ENCODE data around the gene FSTL5. TPM values are rescaled to one million over a fixed set of nuclear protein-coding genes. Genes with fewer than 3 reads are reported as not detected.

The FSTL5 gene
- total and polyA plus RNA-seq, 9 of the 15 experiments (the other 6 are each of a cell fraction or from before 2014, with no cell fraction given) = 0.09 to 3.1 (median 0.50) TPM; not detected in 1

DNA sequence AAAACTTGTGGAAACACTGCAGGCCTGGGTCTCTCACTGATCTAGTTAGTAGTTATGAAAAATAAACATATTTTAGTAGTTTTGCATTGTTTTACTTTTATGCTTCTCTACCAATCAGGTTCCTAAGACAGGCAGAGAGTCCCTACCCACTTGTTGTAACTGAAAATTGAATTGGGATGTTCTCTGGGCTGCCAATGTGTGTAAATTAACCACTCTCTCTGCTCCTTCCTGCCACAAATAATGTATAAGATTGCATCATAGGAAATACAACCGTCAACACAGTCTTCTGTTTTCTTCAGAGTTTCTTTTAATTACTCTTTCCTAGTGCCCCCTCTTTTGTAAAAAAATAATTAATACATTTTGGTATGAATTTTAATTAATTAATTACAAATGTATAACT lies 677.3 kb downstream of the FSTL5 start:
- WGBS (ENCODE audit: insufficient coverage, low coverage, missing lambda C conversion rate) = 0% methylated on average over 1 of the region's 1 CpG
- Histone ChIP-seq H2AFZ (ENCODE audit: low read depth, low read length) (no peak overlapping the region), H3K27me3 (ENCODE audit: control insufficient read depth in 2 of 2, insufficient read depth in 2 of 2, low read length in 2 of 2) (no peaks in the 10 kb centered on the region), H3K79me2 (ENCODE audit: control insufficient read depth, insufficient read depth, low read length) (no peaks in the 10 kb centered on the region), H3K9me3 (replicated peaks; ENCODE audit: control insufficient read depth, insufficient read depth, low read depth, low read length) (no peaks in the 10 kb centered on the region), H3K36me3 (ENCODE audit: control insufficient read depth, insufficient read depth, low read length) (no peaks in the 10 kb centered on the region), H3K9ac (ENCODE audit: insufficient read depth in 1 of 2, low read depth in 2 of 2, low read length in 2 of 2) (no peak overlapping the region), H3K4me3 (no peak overlapping the region), H4K20me1 (replicated peaks; ENCODE audit: control insufficient read depth, insufficient read depth, low read length) (no peaks in the 10 kb centered on the region), H3K4me2 (ENCODE audit: insufficient read depth, low read length) (no peak overlapping the region), H3K27ac (ENCODE audit: extremely low read depth, low read depth, low read length) (no peak overlapping the region), H3K9me1 (ENCODE audit: control insufficient read depth, insufficient read depth, low read length) (no peaks in the 10 kb centered on the region), H3K4me1 (replicated peaks in 1 of 2; ENCODE audit: control insufficient read depth in 2 of 2, insufficient read depth in 2 of 2, low read length in 2 of 2) (no peaks in the 10 kb centered on the region)
- ChIA-PET POLR2A (no interaction called here), CTCF (ENCODE audit: low intra/inter-chr PET ratio) (no interaction called here)
- in situ Hi-C loops (cut with MboI) (no loop called here), intact Hi-C loops (cut with micrococcal nuclease) (no loop called here)
- ATAC-seq (no peak), DNase-seq (ENCODE audit: extremely low read depth in 1 of 4, low spot score in 3 of 4) (no peak), FAIRE-seq (no peak)
- BruUV-seq (replicated peaks) = no TSS peak
- TF ChIP-seq SREBF2 (CRISPR knock-in tag; IDR thresholded peaks at IDR 0.05) (no peak), PCBP1 (IDR thresholded peaks at IDR 0.05; ENCODE audit: low read depth, low read length, poor library complexity, severe bottlenecking) (no peak), FOXK1 (CRISPR knock-in tag; IDR thresholded peaks at IDR 0.05; ENCODE audit: borderline replicate concordance) (no peak), STAG1 (CRISPR knock-in tag; IDR thresholded peaks at IDR 0.05; ENCODE audit: borderline replicate concordance) (no peak), POLR2G (IDR thresholded peaks at IDR 0.05; ENCODE audit: low read depth, low read length) (no peak), NR3C1 (CRISPR knock-in tag; IDR thresholded peaks at IDR 0.05) (no peak)
- TF ChIP-seq, protein P1, sequence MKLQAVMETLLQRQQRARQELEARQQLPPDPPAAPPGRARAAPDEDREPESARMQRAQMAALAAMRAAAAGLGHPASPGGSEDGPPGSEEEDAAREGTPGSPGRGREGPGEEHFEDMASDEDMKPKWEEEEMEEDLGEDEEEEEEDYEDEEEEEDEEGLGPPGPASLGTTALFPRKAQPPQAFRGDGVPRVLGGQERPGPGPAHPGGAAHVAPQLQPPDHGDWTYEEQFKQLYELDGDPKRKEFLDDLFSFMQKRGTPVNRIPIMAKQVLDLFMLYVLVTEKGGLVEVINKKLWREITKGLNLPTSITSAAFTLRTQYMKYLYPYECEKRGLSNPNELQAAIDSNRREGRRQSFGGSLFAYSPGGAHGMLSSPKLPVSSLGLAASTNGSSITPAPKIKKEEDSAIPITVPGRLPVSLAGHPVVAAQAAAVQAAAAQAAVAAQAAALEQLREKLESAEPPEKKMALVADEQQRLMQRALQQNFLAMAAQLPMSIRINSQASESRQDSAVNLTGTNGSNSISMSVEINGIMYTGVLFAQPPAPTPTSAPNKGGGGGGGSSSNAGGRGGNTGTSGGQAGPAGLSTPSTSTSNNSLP (IDR thresholded peaks at IDR 0.05; ENCODE audit: borderline replicate concordance, low read depth, low read length) = no peak
